Fibroblast of skin of abdomen (primary cell): Measurements from ENCODE around the gene NRXN3.

Experiments
- DNase-seq: peaks from one replicate; pipeline ENCODE4 v3.0.0-alpha.2; 2013

Gene NRXN3

GRCh38 chr14:79028281-79028680 is 858.1 kb downstream of the NRXN3 start:
- DNase-seq = no peak

- DNase-seq = no peak
Measured at GRCh38 chr14:79036441-79036840, 866.3 kb downstream of the NRXN3 start.

DNA sequence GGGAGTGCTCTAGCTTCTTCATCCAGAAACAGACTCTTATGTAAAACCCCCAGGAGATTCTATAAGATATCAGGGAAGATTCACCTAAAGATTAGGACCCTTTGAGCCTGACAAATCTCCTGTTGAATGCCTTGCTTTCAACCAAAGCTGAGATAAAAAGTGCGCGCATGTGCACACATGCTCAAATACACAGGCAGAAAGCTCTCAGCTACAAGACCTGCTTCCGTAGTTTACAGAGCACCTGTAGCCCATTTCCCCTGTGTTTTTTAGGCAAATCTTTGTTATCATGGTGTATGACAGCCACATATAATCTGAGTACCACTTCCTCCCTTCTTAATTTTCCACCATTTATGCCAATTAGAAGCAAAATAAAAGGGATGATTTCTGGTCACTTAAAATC is 866.9 kb downstream of the NRXN3 start:
- no peak for DNase-seq

- DNase-seq = no peak
Measured at GRCh38 chr14:79037593-79037992, 867.4 kb downstream of the NRXN3 start.

- DNase-seq = no peak
Measured at GRCh38 chr14:79040790-79041189, 870.6 kb downstream of the NRXN3 start.

DNA sequence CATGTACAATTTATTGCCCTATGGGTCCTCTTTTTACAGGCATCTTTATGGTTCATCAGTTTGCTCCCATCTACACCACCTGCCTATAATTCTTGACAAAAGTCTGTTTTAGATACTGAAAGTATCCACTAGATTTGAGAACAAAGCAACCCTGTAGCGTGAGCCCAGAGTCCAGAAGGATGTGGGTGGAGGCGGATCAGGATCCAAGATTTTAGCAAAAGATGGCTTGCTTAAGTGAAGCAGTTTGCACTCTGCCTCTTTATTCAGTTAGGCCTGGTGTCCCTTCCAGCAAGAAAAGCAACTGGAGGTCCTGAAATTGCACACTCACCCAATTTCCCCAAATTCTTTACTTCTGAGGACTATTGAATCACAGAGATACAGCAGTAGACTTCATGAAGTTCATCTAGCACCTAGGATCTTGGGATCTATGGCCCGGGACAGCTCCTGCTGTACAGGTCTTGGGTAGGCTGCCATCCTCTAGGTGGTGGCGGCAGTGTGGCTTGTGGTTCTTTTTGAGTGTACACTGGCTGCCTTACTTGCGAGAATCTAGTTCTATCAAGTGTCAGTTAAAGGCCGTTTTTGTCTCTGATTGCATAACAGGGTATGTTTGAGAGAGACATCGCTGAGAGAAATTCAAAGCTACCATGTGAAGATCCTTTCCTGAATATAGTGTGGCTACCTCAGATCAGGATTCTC is 873.2 kb downstream of the NRXN3 start:
- DNase-seq = no peak

DNA sequence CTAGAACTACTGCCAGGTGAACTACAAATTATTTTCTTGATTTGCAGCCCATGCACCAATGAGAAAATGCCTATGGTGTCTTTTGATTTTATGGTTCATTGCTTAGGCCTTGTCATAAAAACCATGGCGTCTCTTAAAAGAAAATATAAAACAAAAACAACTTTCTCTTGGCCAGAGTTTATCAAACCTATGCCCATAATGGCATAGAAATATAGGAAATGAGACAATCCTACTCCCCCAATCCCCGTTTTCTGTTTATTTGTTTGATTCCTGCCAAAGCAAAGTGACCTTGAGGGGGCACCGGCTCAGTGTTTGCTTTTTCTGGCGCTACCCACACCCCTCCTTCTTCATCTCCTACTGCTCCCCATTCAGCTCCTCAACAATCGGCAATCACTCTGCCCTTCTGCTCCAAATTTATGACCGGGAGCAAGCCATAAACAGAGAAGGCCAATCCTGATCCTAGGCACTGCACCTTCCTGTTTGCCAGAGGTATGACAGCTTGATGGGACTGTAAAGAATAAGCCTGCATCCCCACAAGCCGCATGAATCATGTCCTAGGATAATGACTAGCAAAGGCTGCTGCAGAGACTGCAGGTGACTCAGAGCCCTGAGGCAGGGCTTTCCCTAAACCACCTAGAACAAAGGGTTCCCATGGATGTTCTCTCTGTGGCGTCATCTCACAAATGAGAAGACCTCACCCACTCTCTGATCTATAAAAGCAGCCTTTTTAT is 874.9 kb downstream of the NRXN3 start:
- peak; percentile 57 for DNase-seq

- DNase-seq = no peak
Measured at GRCh38 chr14:79050787-79051727, 880.9 kb downstream of the NRXN3 start.

DNA sequence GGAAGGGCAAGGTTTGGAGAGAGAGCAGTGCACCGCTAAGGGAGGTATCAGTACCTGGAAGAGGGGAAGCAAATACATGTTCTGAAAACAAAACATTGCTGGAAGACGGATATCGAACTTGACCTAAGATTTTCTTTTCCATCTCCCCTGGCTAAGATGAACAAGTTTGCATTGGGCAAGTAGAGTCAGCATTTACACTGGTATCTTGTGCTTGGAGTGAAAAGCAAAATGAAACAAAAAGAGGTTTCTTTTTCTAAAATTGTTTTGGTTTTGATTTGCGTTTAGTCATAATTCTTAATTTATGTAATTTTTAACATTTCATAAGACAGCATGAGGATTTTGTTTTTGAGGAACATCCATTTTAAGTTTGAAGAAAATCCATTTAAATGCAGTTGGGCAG is 881.6 kb downstream of the NRXN3 start:
- no peak for DNase-seq

DNA sequence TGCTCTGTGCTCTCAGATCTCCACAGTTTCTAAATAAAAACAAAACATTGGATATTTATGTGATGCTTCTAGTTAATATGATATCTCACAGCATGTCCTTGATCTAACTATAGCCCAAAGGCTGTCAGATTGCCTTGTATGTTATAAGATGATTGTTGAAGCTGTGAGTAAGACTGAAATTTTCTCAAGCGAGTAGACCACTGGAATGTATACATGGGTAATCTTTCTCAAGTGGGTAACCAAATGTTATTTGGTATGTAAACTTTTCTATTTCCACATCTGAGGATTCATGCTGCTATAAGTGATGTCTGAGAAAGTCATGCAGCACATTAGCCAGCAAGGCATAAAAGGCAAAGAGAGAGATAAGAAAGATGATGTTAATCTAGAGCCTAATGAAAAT is 886.7 kb downstream of the NRXN3 start:
- peak; percentile 83 for DNase-seq

- DNase-seq = no peak
Measured at GRCh38 chr14:79057333-79057732, 887.2 kb downstream of the NRXN3 start.

GRCh38 chr14:79062226-79062625 is 892.1 kb downstream of the NRXN3 start:
- no peak for DNase-seq

- no peak for DNase-seq
Measured at GRCh38 chr14:79064214-79064613, 894.0 kb downstream of the NRXN3 start.

DNA sequence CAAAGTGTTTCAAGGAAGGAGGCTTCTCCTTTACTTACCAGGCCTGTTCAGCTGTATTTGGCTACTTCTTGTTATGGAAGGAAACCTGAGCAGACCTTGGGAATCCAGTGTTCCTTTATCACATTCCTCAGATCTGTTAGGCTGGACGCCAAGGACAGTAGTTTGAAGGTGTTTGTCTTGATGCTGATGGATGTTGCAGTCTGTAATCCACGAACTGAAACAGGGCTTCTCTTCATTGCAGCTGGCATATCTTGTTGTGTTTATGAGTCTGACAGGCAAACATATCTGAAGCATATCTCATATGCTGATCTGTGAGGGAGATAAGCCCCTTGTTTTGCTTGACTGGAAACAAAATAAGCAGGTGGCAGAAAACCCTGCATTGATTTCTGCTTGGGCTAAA is 904.3 kb downstream of the NRXN3 start:
- no peak for DNase-seq

DNA sequence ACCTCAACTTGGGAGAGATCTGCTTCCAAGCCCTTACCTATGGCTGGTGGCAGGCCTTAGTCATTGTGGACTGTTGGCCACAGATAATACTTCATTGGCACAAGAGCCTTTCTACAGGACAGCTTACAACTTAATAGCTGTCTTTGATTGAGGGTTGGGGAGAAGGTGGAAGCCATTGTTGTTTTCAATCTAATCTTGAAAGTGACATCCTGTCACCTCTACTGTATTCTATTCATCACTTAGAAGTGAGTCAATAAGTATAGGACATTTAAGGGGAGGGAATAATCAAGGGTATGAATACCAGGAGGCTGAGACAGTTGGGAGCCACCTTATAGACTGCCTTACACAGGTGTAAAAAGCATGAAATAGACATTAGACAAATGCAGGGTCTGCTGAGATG is 906.3 kb downstream of the NRXN3 start:
- no peak for DNase-seq

GRCh38 chr14:79077096-79077495 is 906.9 kb downstream of the NRXN3 start:
- DNase-seq = no peak

- no peak for DNase-seq
Measured at GRCh38 chr14:79080040-79080439, 909.9 kb downstream of the NRXN3 start.

- no peak for DNase-seq
Measured at GRCh38 chr14:79082883-79083282, 912.7 kb downstream of the NRXN3 start.

DNA sequence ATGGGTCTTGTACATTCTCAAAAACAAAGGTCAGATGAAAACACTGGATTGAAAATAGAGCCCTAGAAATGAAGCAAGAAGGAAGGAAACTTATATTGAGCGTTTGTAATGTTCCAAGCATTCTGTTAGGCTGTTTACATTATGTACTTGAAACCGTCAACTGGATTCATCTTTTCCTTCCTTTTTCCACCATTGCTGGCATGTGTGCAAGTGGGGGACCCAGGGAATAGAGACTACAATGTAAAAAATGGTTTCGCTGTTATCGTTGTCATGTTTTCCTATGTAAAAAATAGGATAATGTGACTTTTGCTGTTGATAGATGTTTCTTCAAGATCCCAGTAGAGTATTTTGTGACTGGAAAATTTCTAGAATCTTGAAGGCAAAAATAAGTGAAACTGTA is 913.2 kb downstream of the NRXN3 start:
- DNase-seq = no peak

DNA sequence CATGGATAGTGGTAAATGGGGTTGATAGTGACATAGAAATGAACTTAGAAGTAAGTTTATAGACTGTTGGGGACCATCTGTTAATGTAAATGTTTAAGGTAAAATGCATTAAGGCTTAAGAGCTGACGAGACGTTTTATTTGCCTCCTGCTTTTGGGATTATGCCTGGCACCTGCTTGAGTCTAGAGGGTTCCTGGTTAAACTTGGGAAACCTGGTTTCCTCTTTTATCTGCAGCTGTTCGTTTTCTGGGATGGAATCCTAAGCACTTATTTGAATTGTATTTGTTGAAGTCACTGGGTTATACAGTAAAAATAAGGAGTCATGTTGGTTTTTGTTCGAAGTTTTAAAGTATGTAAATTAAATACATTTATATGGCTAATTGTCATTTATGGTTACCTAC is 914.7 kb downstream of the NRXN3 start:
- DNase-seq = no peak

- DNase-seq = no peak
Measured at GRCh38 chr14:79089576-79089975, 919.4 kb downstream of the NRXN3 start.

DNA sequence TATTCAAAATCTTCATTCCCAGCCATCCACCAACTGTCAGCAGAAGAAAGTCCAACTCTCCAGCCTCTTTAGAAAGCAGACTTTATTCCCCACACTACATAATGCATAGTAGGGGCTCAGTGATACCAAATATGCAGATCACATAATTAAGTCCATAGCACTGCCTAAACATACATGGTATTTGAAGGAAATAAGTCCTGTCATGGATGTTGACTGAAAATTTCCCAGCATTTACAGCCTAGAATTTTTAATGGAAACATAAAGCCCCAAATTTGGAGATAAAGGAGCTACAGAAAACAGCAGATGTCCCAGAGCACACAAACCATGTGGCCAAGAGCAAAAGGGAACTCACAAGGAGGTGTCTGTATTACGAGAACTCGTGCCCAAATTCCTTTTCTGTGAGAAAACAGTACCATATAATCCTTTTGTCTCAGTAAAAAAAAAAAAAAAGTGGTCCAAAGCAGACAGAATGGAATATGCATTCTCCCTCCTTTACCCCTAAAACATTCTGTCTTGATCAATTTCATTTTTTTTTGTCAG is 920.5 kb downstream of the NRXN3 start:
- no peak for DNase-seq

DNA sequence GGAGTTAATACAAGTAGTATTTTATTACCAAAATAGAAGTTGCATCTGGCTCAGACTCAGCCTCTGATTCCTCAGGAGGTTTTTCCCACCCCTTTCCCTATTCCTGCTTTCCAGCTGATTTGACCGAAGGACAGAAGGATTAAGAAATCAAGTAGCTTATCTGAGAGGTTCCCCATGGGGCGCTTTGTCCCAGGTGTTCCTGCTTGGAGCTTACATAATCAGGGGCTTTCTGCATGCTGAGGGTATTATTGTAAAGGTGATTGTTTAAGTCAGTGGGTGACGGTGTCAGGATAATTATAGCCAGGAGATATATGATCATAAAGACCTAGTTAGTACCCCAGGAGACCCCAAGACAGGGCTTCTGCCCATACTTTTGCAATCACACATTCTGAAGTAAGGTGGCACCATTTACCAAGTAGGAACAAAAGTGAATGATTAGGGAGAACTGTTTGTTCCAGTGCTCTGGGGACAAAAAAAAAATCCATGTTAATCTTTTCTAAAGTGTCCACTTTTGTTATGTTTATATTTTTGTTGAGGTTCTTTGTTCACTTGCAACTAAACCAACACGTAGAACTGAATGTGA is 921.3 kb downstream of the NRXN3 start:
- no peak for DNase-seq
